GM23338 (cell line): ENCODE data around the gene TRIM44. TPM values are rescaled to one million over a fixed set of nuclear protein-coding genes. Genes with fewer than 3 reads are reported as not detected.

Experiments
- ATAC-seq: fragments of 200-7000 bp; cut with Tn5 transposase; 3 replicates; pipeline ENCODE4 v1.9.1; 2020
- DNase-seq: peaks from one replicate; pipeline ENCODE4 v3.0.0-alpha.2; 2015; ENCODE audit warnings: low spot score
- H2AFZ ChIP-seq: fragments of 200-600 bp; sonication (generic); 2 replicates; pipeline ENCODE4 v1.8.0; 2016; ENCODE audit warnings: antibody characterized with exemption, mild to moderate bottlenecking, moderate library complexity
- H3F3A ChIP-seq: fragments of 200-600 bp; sonication (generic); replicated peaks from 2 replicates; pipeline ENCODE4 v1.8.0; 2017; ENCODE audit warnings: antibody characterized with exemption, mixed run types, low read depth
- H3K27ac ChIP-seq: fragments of 200-600 bp; sonication (generic); 2 replicates; pipeline ENCODE4 v1.6.1; 2016; ENCODE audit warnings: low read depth
- H3K27me3 ChIP-seq: fragments of 200-600 bp; sonication (generic); 2 replicates; pipeline ENCODE4 v1.8.0; 2016; ENCODE audit warnings: mild to moderate bottlenecking, mixed run types, moderate library complexity; ENCODE audit not compliant: insufficient read depth
- H3K36me3 ChIP-seq: fragments of 200-600 bp; sonication (generic); 2 replicates; pipeline ENCODE4 v1.8.0; 2016; ENCODE audit warnings: mild to moderate bottlenecking; ENCODE audit not compliant: insufficient read depth
- H3K4me1 ChIP-seq: fragments of 200-600 bp; sonication (generic); 2 replicates; pipeline ENCODE4 v1.8.0; 2016; ENCODE audit warnings: mild to moderate bottlenecking, moderate library complexity; ENCODE audit not compliant: insufficient read depth
- H3K4me2 ChIP-seq: fragments of 200-600 bp; sonication (generic); 2 replicates; pipeline ENCODE4 v1.7.1; 2017; ENCODE audit warnings: mixed run types
- H3K4me3 ChIP-seq: fragments of 200-600 bp; sonication (generic); 2 replicates; pipeline ENCODE4 v1.6.1; 2016; ENCODE audit warnings: mixed run types
- H3K79me2 ChIP-seq: fragments of 200-600 bp; sonication (generic); replicated peaks from 2 replicates; pipeline ENCODE4 v1.8.0; 2017; ENCODE audit warnings: mild to moderate bottlenecking; ENCODE audit not compliant: insufficient read depth
- H3K9me2 ChIP-seq: fragments of 200-600 bp; sonication (generic); 2 replicates; pipeline ENCODE4 v1.8.0; 2017; ENCODE audit not compliant: insufficient read depth
- H4K20me1 ChIP-seq: fragments of 200-600 bp; sonication (generic); replicated peaks from 2 replicates; pipeline ENCODE4 v1.8.0; 2017; ENCODE audit warnings: mild to moderate bottlenecking; ENCODE audit not compliant: insufficient read depth
- H3K27ac Mint-ChIP-seq: 2 replicates; pipeline ENCODE4 v1.8.0; 2020; ENCODE audit warnings: inconsistent platforms, mild to moderate bottlenecking, moderate library complexity, mixed read lengths
- H3K27me3 Mint-ChIP-seq: 3 replicates; pipeline ENCODE4 v1.8.0; 2022; ENCODE audit warnings: low read depth, mild to moderate bottlenecking, moderate library complexity, mixed read lengths, inconsistent platforms; ENCODE audit not compliant: insufficient read depth, poor library complexity
- H3K36me3 Mint-ChIP-seq: 3 replicates; pipeline ENCODE4 v1.8.0; 2021; ENCODE audit warnings: low read depth, mild to moderate bottlenecking, inconsistent platforms, moderate library complexity, mixed read lengths
- H3K4me1 Mint-ChIP-seq: 3 replicates; pipeline ENCODE4 v1.8.0; 2020; ENCODE audit warnings: mild to moderate bottlenecking, inconsistent platforms, mixed read lengths
- H3K4me3 Mint-ChIP-seq: 3 replicates; pipeline ENCODE4 v1.8.0; 2021; ENCODE audit warnings: moderate library complexity, mild to moderate bottlenecking, inconsistent platforms, mixed read lengths
- H3K9me3 Mint-ChIP-seq: 3 replicates; pipeline ENCODE4 v1.8.0; 2020; ENCODE audit warnings: moderate library complexity, mild to moderate bottlenecking, inconsistent platforms, mixed read lengths
- EZH2 ChIP-seq: fragments of 200-600 bp; sonication (generic); IDR thresholded peaks from one replicate; pipeline ENCODE4 v1.8.0; 2017; ENCODE audit warnings: antibody characterized with exemption, mild to moderate bottlenecking, low read depth; ENCODE audit not compliant: unreplicated experiment
- EZH2phosphoT487 ChIP-seq: fragments of 200-600 bp; sonication (generic); IDR thresholded peaks from one replicate; pipeline ENCODE4 v1.8.1; 2018; ENCODE audit warnings: antibody characterized with exemption; ENCODE audit not compliant: unreplicated experiment
- JUNB ChIP-seq: IDR thresholded peaks from one replicate; pipeline ENCODE4 v1.6.1; 2016; ENCODE audit warnings: antibody characterized with exemption; ENCODE audit not compliant: unreplicated experiment
- NANOG ChIP-seq: IDR thresholded peaks from 2 replicates; pipeline ENCODE4 v1.6.1; 2016; ENCODE audit warnings: antibody characterized with exemption, borderline replicate concordance
- POLR2AphosphoS5 ChIP-seq: IDR thresholded peaks from 2 replicates; pipeline ENCODE4 v1.6.1; 2016; ENCODE audit warnings: antibody characterized with exemption, low read depth
- STAT1 ChIP-seq: IDR thresholded peaks from one replicate; pipeline ENCODE4 v1.6.1; 2016; ENCODE audit warnings: antibody characterized with exemption; ENCODE audit not compliant: unreplicated experiment
- ZNF114 ChIP-seq: fragments of 250-450 bp; sonication (Bioruptor Pico); IDR thresholded peaks from 2 replicates; pipeline ENCODE4 v1.5.0; 2020; ENCODE audit warnings: mild to moderate bottlenecking, moderate library complexity
- ZNF331 ChIP-seq: fragments of 250-450 bp; sonication (Bioruptor Pico); IDR thresholded peaks from 2 replicates; pipeline ENCODE4 v1.5.0; 2020; ENCODE audit warnings: low read depth, mild to moderate bottlenecking, moderate library complexity
- polyA plus RNA-seq: library from polyadenylated mRNA; unstranded; fragments of >200 nt; fragmentation: Nextera tagmentation; extraction: Ambion mirVana; gene quantifications from 2 replicates; pipeline ENCODE4 v1.2.1, GENCODE V29; 2016
- total RNA-seq: library from RNA; depleted of rRNA; stranded (reverse); fragments of >200 nt; shearing (Covaris generic); gene quantifications from 2 replicates; pipeline ENCODE4 v1.2.3, GENCODE V29; 2014
- TF ChIP-seq, protein P1 (sequence below): fragments of 250-450 bp; sonication (Bioruptor Pico); IDR thresholded peaks from 2 replicates; pipeline ENCODE4 v1.5.0; 2020; ENCODE audit warnings: mild to moderate bottlenecking, moderate library complexity
- TF ChIP-seq, protein P2 (sequence below), 2 experiments: fragments of 200-600 bp in 1 of 2; sonication (generic) in 1 of 2; conservative IDR thresholded peaks; 2 replicates each; pipeline versions ENCODE4 v1.5.1 to v1.6.1; 2016 to 2017; ENCODE audit warnings: antibody characterized with exemption in 2 of 2, low read depth in 2 of 2, mild to moderate bottlenecking in 2 of 2, moderate library complexity in 1 of 2
- TF ChIP-seq, protein P3 (sequence below): IDR thresholded peaks from 2 replicates; pipeline ENCODE4 v1.6.1; 2016; ENCODE audit warnings: antibody characterized with exemption

TRIM44 gene
- total and polyA plus RNA-seq, 2 experiments from 2014 or later, result 10.3 to 10.4 TPM

DNA sequence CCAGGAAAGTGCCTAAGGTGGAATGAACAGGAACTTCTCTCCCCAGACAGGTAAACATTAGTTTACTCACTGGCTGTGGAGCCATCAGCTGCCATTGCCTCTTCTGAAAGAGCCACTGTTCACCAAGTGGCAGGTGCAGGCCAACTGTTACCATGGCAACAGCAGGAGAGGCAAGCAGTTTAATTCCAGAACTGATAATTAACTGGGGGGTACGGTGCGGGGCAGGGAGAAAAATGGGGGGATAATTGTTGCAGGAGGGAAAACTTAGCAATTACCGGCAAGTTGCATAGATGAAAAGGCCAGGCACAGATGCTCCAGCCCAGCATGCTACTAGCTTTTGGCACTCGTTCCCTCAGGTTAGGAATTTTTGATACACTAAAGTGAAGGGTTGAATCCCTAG is 85.1 kb downstream of the TRIM44 start:
- H3K4me3 ChIP-seq, result no peak overlapping the region
- DNase-seq (peak; percentile 13), ATAC-seq (no peak)
- no peaks in the 10 kb centered on the region for H3K36me3 ChIP-seq
- no peaks in the 10 kb centered on the region; the same call in 1 of the 2 replicates for H4K20me1 ChIP-seq
- peaks cover 9% of the 10 kb centered on the region; the same call in 1 of the 2 replicates for H3K4me1 ChIP-seq
- H2AFZ ChIP-seq, result no peak overlapping the region
- no peak for TF ChIP-seq EZH2
- TF ChIP-seq EZH2phosphoT487, result no peak
- no peak overlapping the region for H3K27ac ChIP-seq
- no peaks in the 10 kb centered on the region for H3K79me2 ChIP-seq
- 0 out of 2 replicates have a peak, but pooled peaks cover 3% of the 10 kb centered on the region for H3F3A ChIP-seq
- no peaks in the 10 kb centered on the region for H3K27me3 ChIP-seq
- Mint-ChIP-seq H3K4me1 (peaks cover 19% of the 10 kb centered on the region), H3K36me3 (no peaks in the 10 kb centered on the region), H3K9me3 (no peaks in the 10 kb centered on the region), H3K4me3 (no peak overlapping the region), H3K27me3 (peaks cover 2% of the 10 kb centered on the region), H3K27ac (no peak overlapping the region)
- no peak overlapping the region for H3K4me2 ChIP-seq
- no peaks in the 10 kb centered on the region for H3K9me2 ChIP-seq

DNA sequence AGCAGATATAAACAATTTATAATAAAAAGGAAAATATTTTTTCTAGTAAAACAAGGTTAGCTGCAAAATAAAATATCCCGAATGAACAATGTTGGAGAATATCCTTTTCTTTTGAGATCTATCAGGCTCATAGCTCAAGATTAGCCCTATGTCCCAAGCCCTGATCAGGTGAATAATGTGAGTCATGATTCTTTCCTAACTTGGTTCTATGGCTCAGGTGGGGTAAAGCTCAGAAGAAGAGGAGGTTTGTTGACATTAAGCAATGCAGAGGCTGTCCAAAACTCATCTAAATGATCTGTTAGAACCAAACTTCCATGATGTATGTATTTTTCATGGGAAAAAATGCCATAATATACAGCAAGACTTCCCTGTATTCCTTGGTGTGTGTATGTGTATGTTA is 86.1 kb downstream of the TRIM44 start:
- Mint-ChIP-seq H3K9me3 (no peaks in the 10 kb centered on the region), H3K4me3 (no peak overlapping the region), H3K4me1 (peaks cover 19% of the 10 kb centered on the region), H3K27ac (no peak overlapping the region), H3K27me3 (peaks cover 2% of the 10 kb centered on the region), H3K36me3 (no peaks in the 10 kb centered on the region)
- no peaks in the 10 kb centered on the region for H3K79me2 ChIP-seq
- no peak overlapping the region for H3K4me3 ChIP-seq
- H2AFZ ChIP-seq, result no peak overlapping the region
- H4K20me1 ChIP-seq, result no peaks in the 10 kb centered on the region; the same call in 1 of the 2 replicates
- H3K36me3 ChIP-seq, result no peaks in the 10 kb centered on the region
- no peaks in the 10 kb centered on the region for H3K27me3 ChIP-seq
- H3K9me2 ChIP-seq, result no peaks in the 10 kb centered on the region
- DNase-seq (no peak), ATAC-seq (no peak)
- H3K4me1 ChIP-seq, result peaks cover 9% of the 10 kb centered on the region; the same call in 1 of the 2 replicates
- no peak overlapping the region for H3K27ac ChIP-seq
- no peaks in the 10 kb centered on the region for H3F3A ChIP-seq
- no peak overlapping the region for H3K4me2 ChIP-seq
- TF ChIP-seq POLR2AphosphoS5 (no peak), EZH2phosphoT487 (no peak), ZNF114 (no peak), ZNF331 (no peak), JUNB (no peak), NANOG (no peak), STAT1 (no peak)
- TF ChIP-seq, protein P1, sequence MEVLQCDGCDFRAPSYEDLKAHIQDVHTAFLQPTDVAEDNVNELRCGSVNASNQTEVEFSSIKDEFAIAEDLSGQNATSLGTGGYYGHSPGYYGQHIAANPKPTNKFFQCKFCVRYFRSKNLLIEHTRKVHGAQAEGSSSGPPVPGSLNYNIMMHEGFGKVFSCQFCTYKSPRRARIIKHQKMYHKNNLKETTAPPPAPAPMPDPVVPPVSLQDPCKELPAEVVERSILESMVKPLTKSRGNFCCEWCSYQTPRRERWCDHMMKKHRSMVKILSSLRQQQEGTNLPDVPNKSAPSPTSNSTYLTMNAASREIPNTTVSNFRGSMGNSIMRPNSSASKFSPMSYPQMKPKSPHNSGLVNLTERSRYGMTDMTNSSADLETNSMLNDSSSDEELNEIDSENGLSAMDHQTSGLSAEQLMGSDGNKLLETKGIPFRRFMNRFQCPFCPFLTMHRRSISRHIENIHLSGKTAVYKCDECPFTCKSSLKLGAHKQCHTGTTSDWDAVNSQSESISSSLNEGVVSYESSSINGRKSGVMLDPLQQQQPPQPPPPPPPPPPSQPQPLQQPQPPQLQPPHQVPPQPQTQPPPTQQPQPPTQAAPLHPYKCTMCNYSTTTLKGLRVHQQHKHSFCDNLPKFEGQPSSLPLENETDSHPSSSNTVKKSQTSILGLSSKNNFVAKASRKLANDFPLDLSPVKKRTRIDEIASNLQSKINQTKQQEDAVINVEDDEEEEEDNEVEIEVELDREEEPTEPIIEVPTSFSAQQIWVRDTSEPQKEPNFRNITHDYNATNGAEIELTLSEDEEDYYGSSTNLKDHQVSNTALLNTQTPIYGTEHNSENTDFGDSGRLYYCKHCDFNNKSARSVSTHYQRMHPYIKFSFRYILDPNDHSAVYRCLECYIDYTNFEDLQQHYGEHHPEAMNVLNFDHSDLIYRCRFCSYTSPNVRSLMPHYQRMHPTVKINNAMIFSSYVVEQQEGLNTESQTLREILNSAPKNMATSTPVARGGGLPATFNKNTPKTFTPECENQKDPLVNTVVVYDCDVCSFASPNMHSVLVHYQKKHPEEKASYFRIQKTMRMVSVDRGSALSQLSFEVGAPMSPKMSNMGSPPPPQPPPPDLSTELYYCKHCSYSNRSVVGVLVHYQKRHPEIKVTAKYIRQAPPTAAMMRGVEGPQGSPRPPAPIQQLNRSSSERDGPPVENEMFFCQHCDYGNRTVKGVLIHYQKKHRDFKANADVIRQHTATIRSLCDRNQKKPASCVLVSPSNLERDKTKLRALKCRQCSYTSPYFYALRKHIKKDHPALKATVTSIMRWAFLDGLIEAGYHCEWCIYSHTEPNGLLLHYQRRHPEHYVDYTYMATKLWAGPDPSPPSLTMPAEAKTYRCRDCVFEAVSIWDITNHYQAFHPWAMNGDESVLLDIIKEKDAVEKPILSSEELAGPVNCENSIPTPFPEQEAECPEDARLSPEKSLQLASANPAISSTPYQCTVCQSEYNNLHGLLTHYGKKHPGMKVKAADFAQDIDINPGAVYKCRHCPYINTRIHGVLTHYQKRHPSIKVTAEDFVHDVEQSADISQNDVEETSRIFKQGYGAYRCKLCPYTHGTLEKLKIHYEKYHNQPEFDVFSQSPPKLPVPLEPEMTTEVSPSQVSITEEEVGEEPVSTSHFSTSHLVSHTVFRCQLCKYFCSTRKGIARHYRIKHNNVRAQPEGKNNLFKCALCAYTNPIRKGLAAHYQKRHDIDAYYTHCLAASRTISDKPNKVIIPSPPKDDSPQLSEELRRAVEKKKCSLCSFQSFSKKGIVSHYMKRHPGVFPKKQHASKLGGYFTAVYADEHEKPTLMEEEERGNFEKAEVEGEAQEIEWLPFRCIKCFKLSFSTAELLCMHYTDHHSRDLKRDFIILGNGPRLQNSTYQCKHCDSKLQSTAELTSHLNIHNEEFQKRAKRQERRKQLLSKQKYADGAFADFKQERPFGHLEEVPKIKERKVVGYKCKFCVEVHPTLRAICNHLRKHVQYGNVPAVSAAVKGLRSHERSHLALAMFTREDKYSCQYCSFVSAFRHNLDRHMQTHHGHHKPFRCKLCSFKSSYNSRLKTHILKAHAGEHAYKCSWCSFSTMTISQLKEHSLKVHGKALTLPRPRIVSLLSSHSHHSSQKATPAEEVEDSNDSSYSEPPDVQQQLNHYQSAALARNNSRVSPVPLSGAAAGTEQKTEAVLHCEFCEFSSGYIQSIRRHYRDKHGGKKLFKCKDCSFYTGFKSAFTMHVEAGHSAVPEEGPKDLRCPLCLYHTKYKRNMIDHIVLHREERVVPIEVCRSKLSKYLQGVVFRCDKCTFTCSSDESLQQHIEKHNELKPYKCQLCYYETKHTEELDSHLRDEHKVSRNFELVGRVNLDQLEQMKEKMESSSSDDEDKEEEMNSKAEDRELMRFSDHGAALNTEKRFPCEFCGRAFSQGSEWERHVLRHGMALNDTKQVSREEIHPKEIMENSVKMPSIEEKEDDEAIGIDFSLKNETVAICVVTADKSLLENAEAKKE, result no peak
- TF ChIP-seq, protein P2, sequence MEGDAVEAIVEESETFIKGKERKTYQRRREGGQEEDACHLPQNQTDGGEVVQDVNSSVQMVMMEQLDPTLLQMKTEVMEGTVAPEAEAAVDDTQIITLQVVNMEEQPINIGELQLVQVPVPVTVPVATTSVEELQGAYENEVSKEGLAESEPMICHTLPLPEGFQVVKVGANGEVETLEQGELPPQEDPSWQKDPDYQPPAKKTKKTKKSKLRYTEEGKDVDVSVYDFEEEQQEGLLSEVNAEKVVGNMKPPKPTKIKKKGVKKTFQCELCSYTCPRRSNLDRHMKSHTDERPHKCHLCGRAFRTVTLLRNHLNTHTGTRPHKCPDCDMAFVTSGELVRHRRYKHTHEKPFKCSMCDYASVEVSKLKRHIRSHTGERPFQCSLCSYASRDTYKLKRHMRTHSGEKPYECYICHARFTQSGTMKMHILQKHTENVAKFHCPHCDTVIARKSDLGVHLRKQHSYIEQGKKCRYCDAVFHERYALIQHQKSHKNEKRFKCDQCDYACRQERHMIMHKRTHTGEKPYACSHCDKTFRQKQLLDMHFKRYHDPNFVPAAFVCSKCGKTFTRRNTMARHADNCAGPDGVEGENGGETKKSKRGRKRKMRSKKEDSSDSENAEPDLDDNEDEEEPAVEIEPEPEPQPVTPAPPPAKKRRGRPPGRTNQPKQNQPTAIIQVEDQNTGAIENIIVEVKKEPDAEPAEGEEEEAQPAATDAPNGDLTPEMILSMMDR (conservative IDR thresholded peaks at IDR 0.05; ENCODE audit: low read depth in 2 of 2), result no peak
- TF ChIP-seq, protein P3, sequence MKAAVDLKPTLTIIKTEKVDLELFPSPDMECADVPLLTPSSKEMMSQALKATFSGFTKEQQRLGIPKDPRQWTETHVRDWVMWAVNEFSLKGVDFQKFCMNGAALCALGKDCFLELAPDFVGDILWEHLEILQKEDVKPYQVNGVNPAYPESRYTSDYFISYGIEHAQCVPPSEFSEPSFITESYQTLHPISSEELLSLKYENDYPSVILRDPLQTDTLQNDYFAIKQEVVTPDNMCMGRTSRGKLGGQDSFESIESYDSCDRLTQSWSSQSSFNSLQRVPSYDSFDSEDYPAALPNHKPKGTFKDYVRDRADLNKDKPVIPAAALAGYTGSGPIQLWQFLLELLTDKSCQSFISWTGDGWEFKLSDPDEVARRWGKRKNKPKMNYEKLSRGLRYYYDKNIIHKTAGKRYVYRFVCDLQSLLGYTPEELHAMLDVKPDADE, result no peak
